Ishikawa (cell line): ENCODE results near the gene SOBP.

ENCODE experiments used
- CEBPB ChIP-seq: IDR thresholded peaks from 2 replicates; pipeline ENCODE4 v1.6.1; 2012
- CREB1 ChIP-seq: IDR thresholded peaks from 2 replicates; pipeline ENCODE4 v1.6.1; 2012; ENCODE audit warnings: low read depth
- EGR1 ChIP-seq: IDR thresholded peaks from 2 replicates; pipeline ENCODE4 v1.6.1; 2012
- EP300 ChIP-seq: IDR thresholded peaks from 2 replicates; pipeline ENCODE4 v1.6.1; 2012; ENCODE audit warnings: borderline replicate concordance
- FOXM1 ChIP-seq: IDR thresholded peaks from 2 replicates; pipeline ENCODE4 v1.6.1; 2012; ENCODE audit warnings: low read depth, borderline replicate concordance
- MAX ChIP-seq: IDR thresholded peaks from 2 replicates; pipeline ENCODE4 v1.6.1; 2012
- NFIC ChIP-seq: IDR thresholded peaks from 2 replicates; pipeline ENCODE4 v1.6.1; 2012
- RAD21 ChIP-seq: IDR thresholded peaks from 2 replicates; pipeline ENCODE4 v1.6.1; 2012; ENCODE audit warnings: low read depth
- REST ChIP-seq: IDR thresholded peaks from 2 replicates; pipeline ENCODE4 v1.6.1; 2012; ENCODE audit warnings: low read depth, mild to moderate bottlenecking
- TAF1 ChIP-seq: IDR thresholded peaks from 2 replicates; pipeline ENCODE4 v1.6.1; 2012; ENCODE audit warnings: low read depth, mild to moderate bottlenecking
- TCF12 ChIP-seq: IDR thresholded peaks from 2 replicates; pipeline ENCODE4 v1.6.1; 2012; ENCODE audit warnings: low read depth
- TEAD4 ChIP-seq: IDR thresholded peaks from 2 replicates; pipeline ENCODE4 v1.6.1; 2012
- YY1 ChIP-seq: IDR thresholded peaks from 2 replicates; pipeline ENCODE4 v1.6.1; 2012; ENCODE audit warnings: low read depth
- ZBTB7A ChIP-seq: IDR thresholded peaks from 2 replicates; pipeline ENCODE4 v1.6.1; 2012; ENCODE audit warnings: low read depth
- TF ChIP-seq, protein P1 (sequence below): IDR thresholded peaks from 2 replicates; pipeline ENCODE4 v1.6.1; 2012

The SOBP gene

DNA sequence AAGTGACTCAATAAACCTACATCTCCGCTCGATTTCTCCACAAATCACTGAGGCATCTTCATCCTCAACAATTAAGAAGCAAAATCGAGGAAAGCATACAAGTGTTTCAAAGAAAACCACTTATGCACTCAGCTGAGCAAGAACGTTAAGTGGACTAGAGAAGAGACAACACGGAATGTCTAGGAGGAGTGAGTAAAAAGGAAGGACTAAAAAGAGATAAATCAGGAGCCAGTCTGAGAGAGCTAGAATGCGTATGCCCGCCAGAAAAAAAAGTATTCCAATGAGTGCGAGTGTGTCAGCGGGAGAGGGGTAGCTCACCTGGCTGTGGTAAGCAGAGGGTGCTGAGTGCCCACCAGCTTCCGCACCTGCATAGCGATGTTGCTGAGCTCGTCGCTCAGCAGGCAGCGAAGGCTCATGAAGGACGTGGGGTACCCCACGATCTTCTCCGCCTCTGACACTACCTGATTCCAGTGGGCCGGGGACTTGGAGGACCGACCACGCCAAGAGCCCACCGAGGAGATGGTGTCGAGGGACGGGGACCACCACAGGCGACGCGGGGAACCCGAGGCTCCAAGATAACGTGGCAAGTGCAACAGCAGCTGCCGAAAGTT is 31.1 kb upstream of the SOBP start:
- TF ChIP-seq CEBPB (no peak), FOXM1 (no peak)
- TF ChIP-seq, protein P1, sequence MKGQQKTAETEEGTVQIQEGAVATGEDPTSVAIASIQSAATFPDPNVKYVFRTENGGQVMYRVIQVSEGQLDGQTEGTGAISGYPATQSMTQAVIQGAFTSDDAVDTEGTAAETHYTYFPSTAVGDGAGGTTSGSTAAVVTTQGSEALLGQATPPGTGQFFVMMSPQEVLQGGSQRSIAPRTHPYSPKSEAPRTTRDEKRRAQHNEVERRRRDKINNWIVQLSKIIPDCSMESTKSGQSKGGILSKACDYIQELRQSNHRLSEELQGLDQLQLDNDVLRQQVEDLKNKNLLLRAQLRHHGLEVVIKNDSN: no peak

DNA sequence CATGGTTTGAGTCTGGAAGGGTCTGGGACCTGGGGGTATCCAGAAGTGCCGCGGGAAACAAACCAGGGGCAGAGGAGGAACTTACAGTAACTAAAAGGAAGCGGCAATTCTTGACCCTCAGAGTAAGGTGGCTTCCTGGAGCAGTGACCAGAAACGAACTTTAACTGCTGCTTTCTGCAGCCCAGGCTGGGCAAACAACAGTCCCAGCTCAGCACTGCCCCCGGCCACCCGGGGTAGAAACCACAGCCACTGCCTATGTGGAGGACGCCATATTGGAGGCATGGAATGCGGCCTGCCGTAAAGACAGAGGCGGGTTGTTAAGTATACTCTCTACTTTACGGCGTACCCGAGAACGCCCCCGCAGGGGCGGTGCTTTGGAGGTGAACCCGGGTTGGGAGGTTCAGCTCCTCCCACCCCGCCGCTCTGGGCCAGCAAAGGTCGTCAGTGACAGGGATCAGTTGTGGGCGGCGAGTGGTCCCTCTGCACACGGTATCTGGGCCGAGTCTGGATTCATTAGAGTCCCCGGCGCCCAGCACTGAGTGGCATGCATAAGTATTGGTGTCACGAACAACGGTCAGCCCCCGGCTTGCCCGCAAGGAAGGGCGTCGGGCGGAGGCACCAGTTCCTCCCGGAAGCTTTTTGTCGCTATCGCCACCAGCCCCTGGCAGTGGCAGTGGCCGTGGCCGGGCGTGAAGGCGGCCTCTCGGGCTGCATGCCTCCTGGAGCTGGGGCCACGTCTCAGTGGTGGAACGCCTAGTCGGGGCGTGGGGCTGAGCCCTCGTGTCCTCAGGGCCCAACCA is 30.4 kb upstream of the SOBP start, which contains the start of gene PDSS2:
TSS of gene PDSS2 (minus strand) at position 282 of the 800 bp plus-strand sequence. CDS start at position 3, 279 bp downstream.
- TF ChIP-seq TEAD4 (peak; percentile 75), EP300 (no peak), FOXM1 (no peak), REST (no peak), MAX (peak; percentile 78), CEBPB (no peak), TCF12 (peak; percentile 19; the same call in 1 of the 2 replicates), RAD21 (peak; percentile 26; the same call in 1 of the 2 replicates), EGR1 (peak; percentile 99), ZBTB7A (peak; percentile 70; the same call in 1 of the 2 replicates), CREB1 (peak; percentile 17; the same call in 1 of the 2 replicates), TAF1 (peak; percentile 94), NFIC (peak; percentile 40; the same call in 1 of the 2 replicates), YY1 (peak; percentile 98)
- TF ChIP-seq, protein P1: no peak

GRCh38 chr6:107460083-107460631 is 29.8 kb upstream of the SOBP start:
- TF ChIP-seq EGR1: no peak
- no peak for TF ChIP-seq ZBTB7A
- no peak for TF ChIP-seq REST
- no peak for TF ChIP-seq YY1
- TF ChIP-seq TAF1: no peak
- no peak for TF ChIP-seq FOXM1
- no peak for TF ChIP-seq CREB1
- TF ChIP-seq MAX: no peak
- TF ChIP-seq EP300: no peak
- TF ChIP-seq CEBPB: no peak
- no peak for TF ChIP-seq RAD21
- TF ChIP-seq, protein P1: no peak

GRCh38 chr6:107466062-107466461 is 23.9 kb upstream of the SOBP start:
- no peak for TF ChIP-seq TCF12
- no peak for TF ChIP-seq EP300
- TF ChIP-seq YY1: no peak
- TF ChIP-seq FOXM1: no peak
- no peak for TF ChIP-seq ZBTB7A
- TF ChIP-seq CREB1: no peak
- TF ChIP-seq, protein P1: no peak
- TF ChIP-seq CEBPB: no peak
- TF ChIP-seq NFIC: no peak
- TF ChIP-seq RAD21: no peak
- TF ChIP-seq MAX: no peak
- TF ChIP-seq REST: no peak
- TF ChIP-seq TAF1: no peak
- no peak for TF ChIP-seq EGR1
